Activated naive CD8-positive, alpha-beta T cell treated with anti-CD3 and anti-CD28 coated beads, Interleukin-2, amount 10 ng/mL, durations not matched to agents 7 days and 5 days (primary cell): ENCODE measurements around the gene CST11. TPM values are rescaled to one million over a fixed set of nuclear protein-coding genes. Genes with fewer than 3 reads are reported as not detected.
A peak's percentile ranks its signal among the peaks of the same experiment; 100 is the strongest.
"Not testable (repeated sequence)": the region's sequence is repeated elsewhere in the genome, so short reads cannot be mapped to it uniquely, and the experiment has no call there.

Experiments
- ATAC-seq: fragments of 150-1000 bp; cut with Tn5 transposase; one replicate; pipeline ENCODE4 v1.10.0; 2021; ENCODE audit warnings: low read depth, moderate library complexity
- POLR2A ChIA-PET: fragments of 350-600 bp; sonication (Branson Sonifier 250); formaldehyde crosslinking; loops from one replicate; lab custom pipeline; 2021; ENCODE audit warnings: antibody characterized with exemption; lab: Charles Lee
- DNase-seq: peaks from one replicate; pipeline ENCODE4 v3.0.0; 2021
- H3K27ac Mint-ChIP-seq: one replicate; pipeline ENCODE4 v1.8.0; 2022; ENCODE audit warnings: mild to moderate bottlenecking, mixed read lengths
- H3K27me3 Mint-ChIP-seq: one replicate; pipeline ENCODE4 v1.8.0; 2022; ENCODE audit warnings: mild to moderate bottlenecking, moderate library complexity, mixed read lengths
- H3K36me3 Mint-ChIP-seq: one replicate; pipeline ENCODE4 v1.8.0; 2021; ENCODE audit warnings: mild to moderate bottlenecking, mixed read lengths
- H3K4me1 Mint-ChIP-seq: one replicate; pipeline ENCODE4 v1.8.0; 2021; ENCODE audit warnings: mixed read lengths
- H3K4me3 Mint-ChIP-seq: one replicate; pipeline ENCODE4 v1.8.0; 2022; ENCODE audit warnings: mild to moderate bottlenecking, moderate library complexity, mixed read lengths
- H3K9me3 Mint-ChIP-seq: one replicate; pipeline ENCODE4 v1.8.0; 2021; ENCODE audit warnings: mixed read lengths
- total RNA-seq, 2 experiments: library from RNA; stranded (reverse); gene quantifications; one replicate each; pipeline ENCODE4 v1.2.3, GENCODE V29; 2021

CST11 gene
- total RNA-seq, 2 experiments from 2014 or later, result not detected

GRCh38 chr20:23473293-23473692 is 20.6 kb upstream of the CST11 start:
- H3K4me3 Mint-ChIP-seq, ATAC-seq, DNase-seq, H3K9me3 Mint-ChIP-seq, H3K36me3 Mint-ChIP-seq, POLR2A ChIA-PET, H3K4me1 Mint-ChIP-seq, H3K27ac Mint-ChIP-seq: not testable (repeated sequence)
- peaks cover 14% of the 10 kb centered on the region for H3K27me3 Mint-ChIP-seq

- peaks cover 14% of the 10 kb centered on the region for H3K27me3 Mint-ChIP-seq
- POLR2A ChIA-PET, H3K4me1 Mint-ChIP-seq, H3K27ac Mint-ChIP-seq, DNase-seq, H3K36me3 Mint-ChIP-seq, H3K9me3 Mint-ChIP-seq, H3K4me3 Mint-ChIP-seq, ATAC-seq: not testable (repeated sequence)
Observed at GRCh38 chr20:23472306-23472705, 19.6 kb upstream of the CST11 start.

GRCh38 chr20:23466961-23467360 is 14.3 kb upstream of the CST11 start:
- POLR2A ChIA-PET, H3K27ac Mint-ChIP-seq, DNase-seq: not testable (repeated sequence)

GRCh38 chr20:23461180-23461579 is 8.5 kb upstream of the CST11 start:
- Mint-ChIP-seq H3K27ac (no peak overlapping the region), H3K4me3 (no peak overlapping the region), H3K36me3 (no peaks in the 10 kb centered on the region), H3K9me3 (peaks cover 11% of the 10 kb centered on the region), H3K4me1 (peaks cover 11% of the 10 kb centered on the region), H3K27me3 (peaks cover 5% of the 10 kb centered on the region)
- POLR2A ChIA-PET, result no interaction called here
- DNase-seq (no peak), ATAC-seq (no peak)

More at GRCh38 chr20:23466961-23467360, 14.3 kb upstream of the CST11 start:
- Mint-ChIP-seq H3K27me3 (peaks cover 13% of the 10 kb centered on the region), H3K9me3 (peaks cover 16% of the 10 kb centered on the region)
- H3K36me3 Mint-ChIP-seq, ATAC-seq, H3K4me1 Mint-ChIP-seq, H3K4me3 Mint-ChIP-seq: not testable (repeated sequence)

GRCh38 chr20:23459461-23460150 is 6.9 kb upstream of the CST11 start:
- Mint-ChIP-seq H3K27ac (no peak overlapping the region), H3K4me1 (peaks cover 21% of the 10 kb centered on the region), H3K9me3 (peaks cover 7% of the 10 kb centered on the region), H3K36me3 (no peaks in the 10 kb centered on the region), H3K4me3 (no peak overlapping the region), H3K27me3 (peaks cover 5% of the 10 kb centered on the region)
- no peak for ATAC-seq
- no peak for DNase-seq
- POLR2A ChIA-PET, result no interaction called here

- peaks cover 2% of the 10 kb centered on the region for H3K27me3 Mint-ChIP-seq
- peak overlapping the region; percentile 87 for H3K27ac Mint-ChIP-seq
- no peaks in the 10 kb centered on the region for H3K9me3 Mint-ChIP-seq
- DNase-seq, result no peak
- peaks cover 21% of the 10 kb centered on the region for H3K4me1 Mint-ChIP-seq
- no peak for ATAC-seq
- H3K36me3 Mint-ChIP-seq, result no peaks in the 10 kb centered on the region
- POLR2A ChIA-PET, result no interaction called here
- H3K4me3 Mint-ChIP-seq, result peak overlapping the region; percentile 18
Observed at GRCh38 chr20:23456873-23457272, 4.2 kb upstream of the CST11 start.

GRCh38 chr20:23456409-23456808 is 3.7 kb upstream of the CST11 start:
- Mint-ChIP-seq H3K4me1 (peaks cover 21% of the 10 kb centered on the region), H3K27ac (peak overlapping the region; percentile 87), H3K36me3 (no peaks in the 10 kb centered on the region), H3K27me3 (peaks cover 2% of the 10 kb centered on the region), H3K9me3 (no peaks in the 10 kb centered on the region), H3K4me3 (peak overlapping the region; percentile 18)
- DNase-seq (no peak), ATAC-seq (peak; percentile 85)
- POLR2A ChIA-PET, result no interaction called here

GRCh38 chr20:23455639-23456038 is 3.0 kb upstream of the CST11 start:
- Mint-ChIP-seq H3K4me3 (peak overlapping the region; percentile 18), H3K27ac (peak overlapping the region; percentile 87), H3K27me3 (peaks cover 2% of the 10 kb centered on the region), H3K4me1 (peaks cover 21% of the 10 kb centered on the region), H3K9me3 (no peaks in the 10 kb centered on the region), H3K36me3 (no peaks in the 10 kb centered on the region)
- peak; percentile 67 for ATAC-seq
- no peak for DNase-seq
- POLR2A ChIA-PET, result no interaction called here

GRCh38 chr20:23454816-23455215 is 2.1 kb upstream of the CST11 start:
- Mint-ChIP-seq H3K27me3 (peaks cover 2% of the 10 kb centered on the region), H3K27ac (no peak overlapping the region), H3K36me3 (no peaks in the 10 kb centered on the region), H3K4me3 (no peak overlapping the region), H3K9me3 (no peaks in the 10 kb centered on the region), H3K4me1 (peaks cover 25% of the 10 kb centered on the region)
- POLR2A ChIA-PET, result interaction anchor here (0.9 kb wide), 1 partner anchor 33 kb away, joined by 3 read pairs; the partner anchor contains the start of gene NAPB
- DNase-seq, result no peak
- no peak for ATAC-seq

- Mint-ChIP-seq H3K9me3 (no peaks in the 10 kb centered on the region), H3K27ac (no peak overlapping the region), H3K4me1 (peaks cover 34% of the 10 kb centered on the region), H3K4me3 (no peak overlapping the region), H3K27me3 (no peaks in the 10 kb centered on the region), H3K36me3 (no peaks in the 10 kb centered on the region)
- POLR2A ChIA-PET, result interaction anchor here (0.9 kb wide), 1 partner anchor 32 kb away, joined by 3 read pairs; the partner anchor contains the start of gene NAPB
- ATAC-seq (no peak), DNase-seq (no peak)
Observed at GRCh38 chr20:23453549-23454543, 1.2 kb upstream of the CST11 start.

GRCh38 chr20:23451956-23452487 is 654 bp downstream of the CST11 start:
- Mint-ChIP-seq H3K36me3 (no peaks in the 10 kb centered on the region), H3K4me3 (no peak overlapping the region)

GRCh38 chr20:23450877-23451276 is 1.8 kb downstream of the CST11 start:
- no peak overlapping the region for H3K27ac Mint-ChIP-seq
- no peaks in the 10 kb centered on the region for H3K36me3 Mint-ChIP-seq
- H3K9me3 Mint-ChIP-seq, result no peaks in the 10 kb centered on the region
- DNase-seq (no peak), ATAC-seq (no peak)
- POLR2A ChIA-PET, result no interaction called here
- H3K4me3 Mint-ChIP-seq, result no peak overlapping the region
- H3K27me3 Mint-ChIP-seq, result no peaks in the 10 kb centered on the region
- H3K4me1 Mint-ChIP-seq, result peaks cover 22% of the 10 kb centered on the region

More at GRCh38 chr20:23451956-23452487, 654 bp downstream of the CST11 start:
- POLR2A ChIA-PET, result no interaction called here
- peaks cover 31% of the 10 kb centered on the region for H3K4me1 Mint-ChIP-seq
- ATAC-seq, result no peak
- no peaks in the 10 kb centered on the region for H3K9me3 Mint-ChIP-seq
- DNase-seq, result no peak
- H3K27ac Mint-ChIP-seq, result no peak overlapping the region
- H3K27me3 Mint-ChIP-seq, result no peaks in the 10 kb centered on the region

- Mint-ChIP-seq H3K4me3 (peak overlapping the region; percentile 56), H3K36me3 (no peaks in the 10 kb centered on the region), H3K27ac (peak overlapping the region; percentile 55), H3K27me3 (peaks cover 4% of the 10 kb centered on the region), H3K9me3 (no peaks in the 10 kb centered on the region), H3K4me1 (peaks cover 16% of the 10 kb centered on the region)
- peak; percentile 90 for ATAC-seq
- no peak for DNase-seq
- POLR2A ChIA-PET, result no interaction called here
Observed at GRCh38 chr20:23449421-23449820, 3.3 kb downstream of the CST11 start.
